GM12875 (cell line): ENCODE results near the gene ZFHX3.

Experiments used
- H3K4me3 ChIP-seq: one replicate; pipeline ENCODE4 v1.5.1; 2011; ENCODE audit warnings: low read depth, low read length, control low read depth
- TF ChIP-seq, protein P1 (sequence below): IDR thresholded peaks from 2 replicates; pipeline ENCODE4 v1.5.1; 2011; ENCODE audit warnings: low read depth, mild to moderate bottlenecking, control low read depth, inconsistent platforms, low read length, moderate library complexity, borderline replicate concordance; ENCODE audit not compliant: insufficient read depth

ZFHX3 gene

DNA sequence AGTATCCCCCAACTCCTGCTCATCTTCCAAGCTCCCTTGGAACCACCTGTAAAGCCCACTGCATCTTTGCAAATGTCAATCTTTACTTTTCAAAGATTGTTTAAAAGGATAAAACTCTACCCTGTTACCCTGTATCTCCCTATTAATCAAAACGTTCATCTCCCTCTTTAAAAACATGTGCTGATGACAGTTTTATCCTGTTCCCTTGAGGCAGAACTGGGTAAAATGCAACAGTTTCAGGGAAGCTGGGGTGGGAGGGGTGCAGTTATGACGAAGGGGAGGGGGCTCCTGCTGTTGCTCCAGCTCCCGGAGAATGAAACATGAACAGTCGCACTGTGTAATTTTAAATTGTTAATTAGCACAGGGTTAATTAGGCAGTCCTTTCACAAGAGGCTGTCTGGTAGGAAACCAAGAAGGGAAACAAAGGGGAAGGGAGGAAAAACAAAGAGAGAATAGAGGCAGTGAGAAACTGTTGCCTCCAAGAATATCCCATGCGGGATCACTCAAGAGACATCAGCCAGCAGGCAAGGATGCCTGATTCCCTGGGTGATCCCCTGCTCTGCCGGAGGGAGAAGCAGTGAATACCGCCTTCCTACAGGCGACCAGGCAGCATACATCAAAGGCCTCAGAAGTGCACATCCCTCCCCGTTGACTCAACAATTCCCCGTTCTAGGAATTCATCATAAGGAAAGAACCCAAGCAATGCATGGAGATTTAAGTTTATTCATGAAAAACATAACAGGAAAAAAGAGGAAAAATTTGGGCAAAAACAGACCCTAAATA lies 84.2 kb downstream of the ZFHX3 start:
- no peak overlapping the region for H3K4me3 ChIP-seq
- TF ChIP-seq, protein P1, sequence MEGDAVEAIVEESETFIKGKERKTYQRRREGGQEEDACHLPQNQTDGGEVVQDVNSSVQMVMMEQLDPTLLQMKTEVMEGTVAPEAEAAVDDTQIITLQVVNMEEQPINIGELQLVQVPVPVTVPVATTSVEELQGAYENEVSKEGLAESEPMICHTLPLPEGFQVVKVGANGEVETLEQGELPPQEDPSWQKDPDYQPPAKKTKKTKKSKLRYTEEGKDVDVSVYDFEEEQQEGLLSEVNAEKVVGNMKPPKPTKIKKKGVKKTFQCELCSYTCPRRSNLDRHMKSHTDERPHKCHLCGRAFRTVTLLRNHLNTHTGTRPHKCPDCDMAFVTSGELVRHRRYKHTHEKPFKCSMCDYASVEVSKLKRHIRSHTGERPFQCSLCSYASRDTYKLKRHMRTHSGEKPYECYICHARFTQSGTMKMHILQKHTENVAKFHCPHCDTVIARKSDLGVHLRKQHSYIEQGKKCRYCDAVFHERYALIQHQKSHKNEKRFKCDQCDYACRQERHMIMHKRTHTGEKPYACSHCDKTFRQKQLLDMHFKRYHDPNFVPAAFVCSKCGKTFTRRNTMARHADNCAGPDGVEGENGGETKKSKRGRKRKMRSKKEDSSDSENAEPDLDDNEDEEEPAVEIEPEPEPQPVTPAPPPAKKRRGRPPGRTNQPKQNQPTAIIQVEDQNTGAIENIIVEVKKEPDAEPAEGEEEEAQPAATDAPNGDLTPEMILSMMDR, result no peak

DNA sequence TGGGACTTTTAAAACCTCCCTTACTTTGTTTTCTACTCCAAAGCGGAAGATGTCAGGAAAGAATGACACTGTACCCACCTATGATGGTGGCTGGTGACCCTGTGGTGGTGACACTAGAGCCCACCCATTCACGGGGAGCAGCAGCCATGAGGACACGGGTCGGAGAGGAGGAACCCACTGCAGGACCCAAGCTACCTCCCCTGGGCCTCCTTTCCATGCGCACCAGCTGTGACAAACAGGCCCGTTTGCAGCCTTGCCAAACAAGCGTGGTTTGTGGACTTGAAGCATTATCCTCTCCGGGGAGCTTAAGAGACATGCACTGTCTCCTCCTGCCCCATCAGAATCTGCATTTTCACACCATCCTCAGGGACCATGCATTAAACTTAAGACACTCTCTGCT lies 85.6 kb downstream of the ZFHX3 start:
- no peak overlapping the region for H3K4me3 ChIP-seq
- TF ChIP-seq, protein P1, result no peak

DNA sequence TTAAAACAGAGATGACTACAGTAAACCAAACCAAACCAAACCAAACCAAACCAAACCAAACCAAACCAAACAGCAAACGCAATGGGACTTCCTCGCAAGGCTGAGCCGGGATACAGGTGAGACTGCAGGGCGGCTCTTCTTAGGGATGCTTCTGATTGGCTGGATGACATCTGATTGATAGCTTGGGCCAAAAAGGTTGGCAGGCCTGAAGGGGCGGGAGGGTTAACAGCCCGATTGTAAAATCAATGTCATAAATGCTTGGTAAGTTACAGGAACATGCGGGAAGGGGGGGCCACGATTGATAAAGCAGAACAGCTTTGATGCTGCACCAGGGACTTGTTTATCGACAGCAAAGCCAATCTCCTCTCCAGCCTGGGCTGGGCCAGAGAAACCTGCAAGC lies 86.1 kb downstream of the ZFHX3 start:
- TF ChIP-seq, protein P1, result no peak
- no peak overlapping the region for H3K4me3 ChIP-seq

DNA sequence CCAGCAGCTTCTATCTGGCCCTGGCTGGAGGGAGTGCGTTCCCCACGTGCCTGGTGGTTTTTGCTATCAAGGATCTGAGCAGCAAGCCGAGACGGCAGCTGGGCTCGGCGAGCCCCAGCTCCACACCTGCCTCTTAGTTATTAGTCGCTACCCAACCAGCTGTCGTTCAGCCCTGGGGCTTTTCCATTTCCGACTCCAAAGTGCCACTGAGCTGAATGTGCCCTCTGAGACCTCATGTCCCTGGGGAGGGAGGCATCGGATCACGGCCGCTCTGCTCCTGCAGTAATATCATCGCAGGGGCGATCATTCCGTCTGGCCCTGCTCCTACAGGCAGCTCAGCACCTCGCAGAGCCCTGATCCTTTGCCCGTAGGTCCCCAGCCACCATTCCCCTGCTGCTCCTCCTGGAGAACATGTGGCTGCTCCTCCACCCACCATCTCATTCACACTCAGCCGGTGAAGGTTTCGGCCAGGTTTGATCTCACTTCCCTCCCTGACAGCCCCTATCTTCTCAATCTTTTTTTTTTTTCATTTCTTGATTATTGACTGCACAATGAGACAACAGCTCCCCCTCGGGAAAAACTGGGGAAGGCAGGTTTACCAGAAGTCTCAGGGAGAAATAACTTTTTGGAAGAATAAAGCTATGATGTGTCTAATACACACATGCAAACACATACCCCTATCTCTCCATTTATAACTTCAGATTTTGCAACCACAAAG lies 86.7 kb downstream of the ZFHX3 start:
- no peak overlapping the region for H3K4me3 ChIP-seq
- TF ChIP-seq, protein P1, result no peak

DNA sequence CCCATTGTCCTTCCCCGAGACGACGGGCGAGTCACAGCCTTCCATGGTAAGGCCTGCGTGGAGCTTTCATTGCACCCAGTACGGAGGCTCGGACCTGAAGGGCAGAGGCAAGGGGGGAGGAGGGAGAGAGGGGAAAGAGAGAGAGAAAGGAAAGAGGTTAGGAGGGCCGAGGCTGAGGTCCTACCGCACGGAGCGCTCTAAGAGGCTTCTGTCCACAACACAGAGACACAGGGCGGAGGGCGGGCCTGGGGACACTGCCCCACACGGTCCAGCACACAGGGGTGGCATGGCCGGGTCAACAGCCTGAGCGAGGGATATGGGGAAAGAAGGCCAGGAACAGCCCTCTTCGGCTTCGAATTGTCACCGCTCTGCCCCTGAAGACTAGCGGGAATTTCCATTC lies 87.8 kb downstream of the ZFHX3 start:
- TF ChIP-seq, protein P1, result no peak
- H3K4me3 ChIP-seq, result no peak overlapping the region

DNA sequence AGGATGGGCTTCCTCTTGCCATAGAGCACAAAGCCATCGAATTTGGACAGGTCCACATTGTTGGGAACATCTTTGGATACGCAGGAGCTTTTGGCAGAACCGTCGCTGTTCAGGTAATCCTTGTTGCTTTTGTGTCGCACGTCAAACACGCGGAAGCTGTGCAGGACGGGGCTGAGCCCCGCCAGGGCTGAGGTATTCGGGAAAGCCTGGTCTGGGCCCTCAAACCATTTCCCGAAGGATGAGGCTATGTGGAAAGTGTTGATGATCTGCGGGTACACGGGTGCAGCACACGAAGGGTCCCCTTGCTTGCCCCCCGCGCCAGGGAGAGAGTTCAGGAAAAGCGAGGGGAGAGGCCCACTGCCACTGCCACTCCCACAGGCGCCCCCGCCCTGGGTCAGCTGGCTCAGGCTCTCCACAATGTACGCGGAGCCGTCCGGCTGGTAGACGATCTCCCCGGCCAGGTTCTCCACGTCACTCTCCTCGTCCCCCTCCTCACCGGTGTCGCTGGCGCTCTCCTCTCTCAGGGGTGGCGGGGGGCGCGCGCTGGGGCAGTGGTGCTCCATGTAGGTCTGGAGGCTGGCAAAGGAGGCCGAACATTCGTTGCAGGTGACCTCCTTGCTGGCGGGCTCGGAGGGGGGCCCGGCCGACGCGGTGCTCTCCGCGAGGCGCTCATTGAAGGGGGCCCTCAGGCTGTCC lies 88.5 kb downstream of the ZFHX3 start:
- no peak overlapping the region for H3K4me3 ChIP-seq
- TF ChIP-seq, protein P1, result no peak

DNA sequence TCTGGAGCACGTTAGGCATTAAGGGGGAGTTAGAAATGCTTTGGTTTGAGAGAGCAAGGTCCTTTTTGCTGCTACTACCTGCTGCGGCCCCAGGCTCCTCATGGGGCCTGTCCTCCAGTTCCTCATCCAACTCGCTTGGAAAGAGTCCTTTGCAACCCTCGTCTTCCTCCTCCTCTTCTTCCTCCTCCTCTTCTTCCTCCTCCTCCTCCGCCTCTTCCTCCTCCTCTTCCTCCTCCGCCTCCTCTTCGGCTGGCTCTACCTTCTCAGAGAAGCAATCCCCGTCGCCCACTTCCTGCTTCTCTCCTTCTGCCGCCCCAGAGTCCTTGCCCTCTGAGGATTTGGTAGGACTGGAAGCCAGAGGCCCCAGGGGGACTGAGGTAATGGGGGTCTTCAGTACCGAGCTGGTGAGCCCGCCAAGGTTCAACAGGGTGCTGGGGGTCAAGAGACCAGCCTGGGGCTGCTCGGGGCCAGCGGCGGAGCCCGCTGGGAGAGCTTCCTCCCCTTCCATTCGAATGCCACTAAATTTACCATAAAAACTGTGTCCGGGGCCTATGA lies 89.3 kb downstream of the ZFHX3 start:
- H3K4me3 ChIP-seq, result no peak overlapping the region
- TF ChIP-seq, protein P1, result no peak
